HCT116 (cell line): ENCODE data around the gene ELAVL3. TPM values are rescaled to one million over a fixed set of nuclear protein-coding genes. Genes with fewer than 3 reads are reported as not detected.

Experiments used
- ATAC-seq: fragments of 200-7000 bp; cut with Tn5 transposase; 2 replicates; pipeline ENCODE4 v1.9.1; 2020; ENCODE audit warnings: mild to moderate bottlenecking, moderate library complexity
- BruUV-seq: library from RNA; stranded (reverse); fragments of 400-500 nt; replicated peaks from 2 replicates; lab custom pipeline; 2021; lab: Mats Ljungman, UMichigan
- CTCF ChIA-PET: fragments of 300-600 bp; sonication (Branson Sonifier 250); formaldehyde crosslinking; loops from one replicate; lab custom pipeline; 2021; ENCODE audit warnings: antibody characterized with exemption; lab: Charles Lee
- POLR2A ChIA-PET: fragments of 300-600, 350-600 bp; sonication (Branson Sonifier 250); formaldehyde crosslinking; loops from one replicate; lab custom pipeline; 2021; ENCODE audit warnings: antibody characterized with exemption; lab: Charles Lee
- RAD21 ChIA-PET, 2 experiments: fragments of 300-600 bp; sonication (Branson Sonifier 250); formaldehyde crosslinking; loops; one replicate each; lab custom pipeline; 2023; ENCODE audit warnings: low total read pairs in 2 of 2; ENCODE audit not compliant: uncharacterized antibody in 2 of 2, unreplicated experiment in 2 of 2, low non-redundant PET in 1 of 2; lab: Charles Lee
- DNase-seq: peaks from one replicate; pipeline ENCODE4 v3.0.0-alpha.2; 2010; ENCODE audit warnings: low read depth, low spot score
- H2AFZ ChIP-seq: fragments of 200-600 bp; shearing (Covaris generic), sonication (generic); 2 replicates; pipeline ENCODE4 v1.6.1; 2017; ENCODE audit warnings: low read depth, mixed run types, mixed read lengths, antibody characterized with exemption, low read length; ENCODE audit not compliant: poor library complexity, severe bottlenecking
- H3K27ac ChIP-seq: 2 replicates; pipeline ENCODE4 v1.5.1; 2012; ENCODE audit warnings: low read depth, low read length
- H3K27me3 ChIP-seq: fragments of 200-600 bp; sonication (generic); 2 replicates; pipeline ENCODE4 v1.6.1; 2016; ENCODE audit warnings: mixed run types, low read length, mixed read lengths; ENCODE audit not compliant: insufficient read depth
- H3K36me3 ChIP-seq, 2 experiments: fragments of 200-500 bp in 1 of 2; fragments of 200-600 bp in 1 of 2; sonication (Bioruptor generic) in 1 of 2; sonication (generic) in 1 of 2; 2 replicates each; pipeline versions ENCODE4 v1.5.1 to v1.6.1; 2014 to 2016; ENCODE audit warnings: low read length in 2 of 2, inconsistent platforms in 1 of 2, mixed read lengths in 1 of 2, mixed run types in 1 of 2; ENCODE audit not compliant: insufficient read depth in 2 of 2, control insufficient read depth in 1 of 2
- H3K4me1 ChIP-seq, 2 experiments: fragments of 200-600 bp in 1 of 2; sonication (generic) in 1 of 2; 2 replicates each; pipeline versions ENCODE4 v1.5.1 to v1.6.1; 2012 to 2017; ENCODE audit warnings: low read length in 2 of 2, inconsistent platforms in 1 of 2, mild to moderate bottlenecking in 1 of 2, mixed read lengths in 1 of 2, mixed run types in 1 of 2, moderate library complexity in 1 of 2; ENCODE audit not compliant: insufficient read depth in 2 of 2, control insufficient read depth in 1 of 2
- H3K4me2 ChIP-seq: fragments of 200-600 bp; sonication (generic); 2 replicates; pipeline ENCODE4 v1.6.1; 2017; ENCODE audit warnings: mixed run types, low read length, mixed read lengths
- H3K4me3 ChIP-seq, 2 experiments: fragments of 200-600 bp in 1 of 2; sonication (generic) in 1 of 2; replicated peaks in 1 of 2; 2 replicates each; pipeline ENCODE4 v1.5.1; 2011 to 2016; ENCODE audit warnings: low read length in 2 of 2, control low read depth in 1 of 2, low read depth in 1 of 2, mild to moderate bottlenecking in 1 of 2, mixed read lengths in 1 of 2, mixed run types in 1 of 2
- H3K79me2 ChIP-seq: fragments of 200-600 bp; sonication (generic); 2 replicates; pipeline ENCODE4 v1.6.1; 2017; ENCODE audit warnings: mild to moderate bottlenecking, mixed run types, low read length, moderate library complexity, mixed read lengths; ENCODE audit not compliant: insufficient read depth
- H3K9ac ChIP-seq: fragments of 200-600 bp; sonication (generic); 2 replicates; pipeline ENCODE4 v1.6.1; 2016; ENCODE audit warnings: low read length, mixed read lengths
- H3K9me2 ChIP-seq: fragments of 200-600 bp; sonication (generic), shearing (Covaris generic); 2 replicates; pipeline ENCODE4 v1.6.1; 2017; ENCODE audit warnings: mixed run types, mild to moderate bottlenecking, moderate library complexity; ENCODE audit not compliant: insufficient read depth
- H3K9me3 ChIP-seq, 2 experiments: fragments of 200-500 bp in 1 of 2; fragments of 200-600 bp in 1 of 2; sonication (Bioruptor generic) in 1 of 2; sonication (generic) in 1 of 2; 2 replicates each; pipeline ENCODE4 v1.6.1; 2014 to 2017; ENCODE audit warnings: low read length in 2 of 2, mixed read lengths in 2 of 2, inconsistent platforms in 1 of 2, low read depth in 1 of 2, mild to moderate bottlenecking in 1 of 2, mixed run types in 1 of 2, moderate library complexity in 1 of 2; ENCODE audit not compliant: control insufficient read depth in 1 of 2, insufficient read depth in 1 of 2
- H4K20me1 ChIP-seq: fragments of 200-600 bp; sonication (generic), shearing (Covaris generic); 2 replicates; pipeline ENCODE4 v1.6.1; 2017; ENCODE audit warnings: mixed run types, mild to moderate bottlenecking, moderate library complexity; ENCODE audit not compliant: insufficient read depth
- CEBPB ChIP-seq: IDR thresholded peaks from 2 replicates; pipeline ENCODE4 v1.6.1; 2012; ENCODE audit warnings: low read depth
- EGR1 ChIP-seq: IDR thresholded peaks from 2 replicates; pipeline ENCODE4 v1.6.1; 2012; ENCODE audit warnings: low read depth
- ELF1 ChIP-seq: IDR thresholded peaks from 2 replicates; pipeline ENCODE4 v1.6.1; 2012; ENCODE audit warnings: low read depth, borderline replicate concordance
- EZH2phosphoT487 ChIP-seq: fragments of 200-600 bp; IDR thresholded peaks from 2 replicates; pipeline ENCODE4 v1.6.1; 2018; ENCODE audit warnings: antibody characterized with exemption, borderline replicate concordance
- POLR2A ChIP-seq: IDR thresholded peaks from 2 replicates; pipeline ENCODE4 v1.7.0; 2011; ENCODE audit warnings: borderline replicate concordance; ENCODE audit not compliant: insufficient read depth, insufficient read length; ENCODE audit errors: extremely low read depth
- SRF ChIP-seq: IDR thresholded peaks from 2 replicates; pipeline ENCODE4 v1.6.1; 2012; ENCODE audit warnings: low read depth
- YY1 ChIP-seq: IDR thresholded peaks from 2 replicates; pipeline ENCODE4 v1.6.1; 2011; ENCODE audit warnings: low read length, low read depth, moderate library complexity, mild to moderate bottlenecking; ENCODE audit not compliant: insufficient replicate concordance; ENCODE audit errors: extremely low read depth
- intact Hi-C: fragments of 100-400 bp; cut with micrococcal nuclease; formaldehyde crosslinking; loops from 2 replicates; pipeline ENCODE4 v1.10.0; 2022
- total RNA-seq: library from RNA; stranded (reverse); gene quantifications from one replicate; pipeline ENCODE4 v1.2.1, GENCODE V29; 2021; ENCODE audit not compliant: unreplicated experiment
- TF ChIP-seq, protein P1 (sequence below), 3 experiments: fragments of 200-600 bp in 1 of 3; sonication (generic) in 1 of 3; IDR thresholded peaks in 2 of 3; conservative IDR thresholded peaks in 1 of 3; 2 replicates each; pipeline ENCODE4 v1.5.1; 2012 to 2017; ENCODE audit warnings: low read depth in 2 of 3, low read length in 2 of 3, antibody characterized with exemption in 1 of 3, borderline replicate concordance in 1 of 3, control low read depth in 1 of 3, mild to moderate bottlenecking in 1 of 3, mixed read lengths in 1 of 3, mixed run types in 1 of 3, moderate library complexity in 1 of 3; ENCODE audit not compliant: insufficient read depth in 1 of 3

The ELAVL3 gene
- total RNA-seq, 1 experiment from 2014 or later = 0.05 TPM

DNA sequence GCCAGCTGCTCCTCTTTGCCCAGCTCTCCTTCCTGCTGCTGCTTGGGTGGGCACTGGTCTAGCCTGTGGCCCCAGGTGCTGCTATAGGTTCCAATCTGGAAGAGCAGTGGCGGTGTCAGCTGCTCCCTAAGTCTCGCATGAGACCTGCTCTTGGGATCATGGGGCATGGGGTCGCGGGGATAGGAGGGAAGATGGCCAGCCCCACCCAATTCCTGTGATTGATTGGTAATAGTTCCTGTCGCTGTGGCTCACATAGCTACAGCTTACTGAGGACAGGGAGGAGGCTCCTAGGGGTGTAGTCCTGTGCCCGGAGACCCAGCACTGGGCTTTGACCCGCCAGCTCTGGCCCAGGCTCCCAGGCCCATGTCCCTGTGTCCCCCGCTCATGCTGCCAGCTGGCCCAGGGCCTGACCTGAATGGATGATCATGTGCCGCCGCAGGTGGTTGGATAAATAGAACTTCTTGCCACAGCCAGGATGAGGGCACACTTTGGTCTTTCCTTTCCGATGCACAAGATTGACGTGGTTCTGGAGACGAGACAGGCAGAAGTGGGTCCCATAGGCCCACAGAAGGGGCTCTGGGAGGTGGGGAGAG is 4.5 kb upstream of the ELAVL3 start:
- Histone ChIP-seq H4K20me1 (no peaks in the 10 kb centered on the region), H3K4me3 (no peak overlapping the region), H3K9ac (no peak overlapping the region), H3K4me2 (no peak overlapping the region), H3K27me3 (no peaks in the 10 kb centered on the region), H3K79me2 (no peaks in the 10 kb centered on the region), H3K4me1 (peaks cover 0 to 3% of the 10 kb centered on the region in 2 experiments; a peak in 1 of 4 replicates), H3K9me2 (no peaks in the 10 kb centered on the region), H3K36me3 (no peaks in the 10 kb centered on the region), H2AFZ (no peak overlapping the region), H3K9me3 (no peaks in the 10 kb centered on the region), H3K27ac (no peak overlapping the region)
- no peak for ATAC-seq
- POLR2A ChIA-PET = no interaction called here
- CTCF ChIA-PET = interaction anchor here (1.2 to 1.4 kb wide), 2 partner anchors 104 to 108 kb away, joined by 3 read pairs; no protein-coding TSS in a partner anchor
- RAD21 ChIA-PET = no interaction called here
- BruUV-seq = TSS peak; percentile 49
- DNase-seq = no peak
- intact Hi-C loops = no loop called here
- TF ChIP-seq, protein P1, sequence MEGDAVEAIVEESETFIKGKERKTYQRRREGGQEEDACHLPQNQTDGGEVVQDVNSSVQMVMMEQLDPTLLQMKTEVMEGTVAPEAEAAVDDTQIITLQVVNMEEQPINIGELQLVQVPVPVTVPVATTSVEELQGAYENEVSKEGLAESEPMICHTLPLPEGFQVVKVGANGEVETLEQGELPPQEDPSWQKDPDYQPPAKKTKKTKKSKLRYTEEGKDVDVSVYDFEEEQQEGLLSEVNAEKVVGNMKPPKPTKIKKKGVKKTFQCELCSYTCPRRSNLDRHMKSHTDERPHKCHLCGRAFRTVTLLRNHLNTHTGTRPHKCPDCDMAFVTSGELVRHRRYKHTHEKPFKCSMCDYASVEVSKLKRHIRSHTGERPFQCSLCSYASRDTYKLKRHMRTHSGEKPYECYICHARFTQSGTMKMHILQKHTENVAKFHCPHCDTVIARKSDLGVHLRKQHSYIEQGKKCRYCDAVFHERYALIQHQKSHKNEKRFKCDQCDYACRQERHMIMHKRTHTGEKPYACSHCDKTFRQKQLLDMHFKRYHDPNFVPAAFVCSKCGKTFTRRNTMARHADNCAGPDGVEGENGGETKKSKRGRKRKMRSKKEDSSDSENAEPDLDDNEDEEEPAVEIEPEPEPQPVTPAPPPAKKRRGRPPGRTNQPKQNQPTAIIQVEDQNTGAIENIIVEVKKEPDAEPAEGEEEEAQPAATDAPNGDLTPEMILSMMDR (IDR thresholded peaks at IDR 0.05 in 2 of 3, conservative IDR thresholded peaks at IDR 0.05 in 1 of 3; ENCODE audit: borderline replicate concordance in 1 of 3, insufficient read depth in 1 of 3, low read depth in 2 of 3, low read length in 2 of 3) = no peak
- TF ChIP-seq ELF1 (no peak), SRF (no peak), EGR1 (no peak), EZH2phosphoT487 (no peak), CEBPB (no peak), POLR2A (no peak), YY1 (no peak)
